ENCODE data around the gene DACT2.
"Not testable (repeated sequence)": the region's sequence is repeated elsewhere in the genome, so short reads cannot be mapped to it uniquely, and the experiment has no call there.

The DACT2 gene

DNA sequence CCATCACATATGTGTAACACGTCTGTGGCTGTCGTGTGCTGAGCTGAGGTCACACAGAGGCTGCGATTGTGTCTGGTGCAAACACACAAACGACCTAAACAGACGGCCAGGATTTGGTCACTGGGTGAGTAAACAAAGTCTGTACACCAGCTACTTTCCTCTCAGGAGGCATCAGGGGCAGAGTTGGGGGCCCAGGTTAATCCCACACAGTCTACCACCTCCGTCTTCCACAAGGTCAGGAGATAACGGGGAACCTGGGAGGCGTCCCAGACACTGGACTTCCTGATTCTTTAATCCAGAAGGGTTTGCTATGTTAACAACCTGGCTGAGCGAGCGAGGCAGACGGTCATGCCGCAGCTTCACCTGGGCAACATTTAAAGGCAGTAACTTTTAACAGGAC lies 1.5 kb downstream of the DACT2 start:
- DNase-seq, result no peak

DNA sequence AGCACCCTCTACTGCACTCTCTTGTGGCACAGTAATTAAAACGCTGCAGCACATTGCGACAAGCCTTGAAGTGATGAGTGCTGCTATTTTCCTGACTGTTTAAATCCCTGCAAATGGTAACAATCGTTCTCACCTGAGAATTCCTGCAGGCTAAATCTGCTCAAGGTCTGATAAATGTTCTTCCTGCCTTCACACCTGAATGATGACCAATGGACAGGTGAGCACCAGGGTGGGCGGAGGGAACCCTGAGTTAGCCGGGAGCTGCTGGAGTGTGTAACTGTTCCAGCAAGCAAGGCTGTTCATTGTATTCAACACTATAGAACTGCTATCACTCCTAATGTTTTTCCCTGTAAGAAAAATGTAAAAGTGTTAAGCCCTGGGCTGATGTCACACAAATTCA lies 4.0 kb downstream of the DACT2 start:
- no peak for DNase-seq

DNA sequence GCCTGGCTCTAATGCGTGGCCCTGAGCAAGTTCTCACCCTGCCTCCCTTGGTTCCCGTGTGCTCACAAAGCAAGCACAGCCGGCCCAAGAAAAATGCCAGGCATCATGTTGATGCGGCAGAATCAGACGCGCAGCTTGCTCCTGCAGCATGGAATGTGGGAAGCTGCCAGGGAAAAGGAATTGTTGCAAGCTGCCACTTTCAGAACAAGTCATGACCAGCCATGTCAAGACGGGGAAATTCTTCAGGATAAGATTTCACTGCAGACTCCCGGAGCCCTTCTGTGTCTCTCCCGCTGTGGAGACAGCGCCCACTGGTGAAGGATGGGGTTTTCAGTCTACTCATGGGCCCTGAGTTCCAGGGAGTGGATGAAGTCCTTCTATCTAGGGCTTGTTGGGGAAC lies 4.6 kb downstream of the DACT2 start:
- DNase-seq, result no peak

DNA sequence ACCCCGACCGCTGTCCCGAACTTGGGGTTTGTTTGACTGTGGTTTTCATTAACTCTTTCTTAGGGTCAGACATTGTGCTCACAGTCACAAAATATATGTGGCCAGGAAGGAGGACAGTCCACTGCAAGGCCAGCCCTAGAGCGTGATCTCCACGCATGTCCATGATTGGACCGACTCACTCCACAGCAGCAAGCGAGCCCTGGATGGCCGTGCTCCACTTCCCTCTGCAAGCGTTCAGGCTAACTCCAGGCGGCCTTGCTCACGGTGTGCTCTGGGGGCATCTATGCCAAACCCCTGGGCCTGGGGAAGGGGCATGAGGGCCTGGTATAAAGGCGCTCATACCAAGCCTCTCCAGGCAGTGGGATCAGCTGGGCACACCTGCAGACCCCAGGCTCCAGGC lies 5.6 kb downstream of the DACT2 start:
- DNase-seq, result no peak

DNA sequence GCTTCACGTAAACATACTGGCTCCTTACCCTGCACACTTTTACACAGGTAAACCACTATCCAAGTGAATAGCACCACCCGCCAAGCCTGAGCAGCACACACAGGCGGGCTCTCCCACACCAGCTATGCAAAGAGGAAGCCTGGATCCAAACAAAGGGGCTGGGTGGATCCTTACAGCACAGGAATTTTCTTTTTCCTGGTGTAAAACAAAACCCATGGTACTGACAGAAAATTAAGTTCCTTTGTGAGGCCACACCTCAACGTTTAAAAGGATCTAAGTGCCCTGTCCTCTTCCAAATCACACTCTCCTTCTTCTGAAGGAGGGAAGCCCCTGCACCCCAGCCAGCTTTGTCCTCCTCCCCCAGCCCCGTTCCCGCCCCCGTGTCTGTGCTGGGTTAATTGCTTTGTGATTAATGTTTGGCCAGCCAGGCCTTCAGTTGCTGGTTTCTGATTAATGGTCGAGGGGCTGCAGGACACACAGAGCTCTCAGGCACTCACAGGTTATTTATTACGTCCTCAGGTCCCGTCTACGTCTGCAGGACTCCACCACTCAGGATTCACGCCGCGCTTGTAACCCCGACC lies 6.1 kb downstream of the DACT2 start:
- DNase-seq, result no peak

DNA sequence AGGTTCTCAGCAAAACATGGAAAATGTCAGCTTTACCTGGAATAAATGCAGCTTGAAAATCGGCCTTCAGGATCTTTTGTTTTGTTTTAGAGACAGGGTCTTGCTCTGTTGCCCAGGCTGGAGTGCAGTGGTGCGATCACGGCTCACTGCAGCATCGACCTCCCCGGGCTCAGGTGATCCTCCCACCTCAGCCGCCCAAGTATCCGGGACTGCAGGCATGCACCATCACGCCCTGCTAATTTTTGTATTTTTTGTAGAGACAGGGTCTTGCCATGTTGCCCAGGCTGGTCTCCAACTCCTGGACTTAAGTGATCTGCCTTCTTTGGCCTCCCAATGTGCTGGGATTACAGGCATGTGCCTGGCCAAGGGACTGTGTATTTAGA lies 7.5 kb downstream of the DACT2 start:
- not testable (repeated sequence) for DNase-seq

DNA sequence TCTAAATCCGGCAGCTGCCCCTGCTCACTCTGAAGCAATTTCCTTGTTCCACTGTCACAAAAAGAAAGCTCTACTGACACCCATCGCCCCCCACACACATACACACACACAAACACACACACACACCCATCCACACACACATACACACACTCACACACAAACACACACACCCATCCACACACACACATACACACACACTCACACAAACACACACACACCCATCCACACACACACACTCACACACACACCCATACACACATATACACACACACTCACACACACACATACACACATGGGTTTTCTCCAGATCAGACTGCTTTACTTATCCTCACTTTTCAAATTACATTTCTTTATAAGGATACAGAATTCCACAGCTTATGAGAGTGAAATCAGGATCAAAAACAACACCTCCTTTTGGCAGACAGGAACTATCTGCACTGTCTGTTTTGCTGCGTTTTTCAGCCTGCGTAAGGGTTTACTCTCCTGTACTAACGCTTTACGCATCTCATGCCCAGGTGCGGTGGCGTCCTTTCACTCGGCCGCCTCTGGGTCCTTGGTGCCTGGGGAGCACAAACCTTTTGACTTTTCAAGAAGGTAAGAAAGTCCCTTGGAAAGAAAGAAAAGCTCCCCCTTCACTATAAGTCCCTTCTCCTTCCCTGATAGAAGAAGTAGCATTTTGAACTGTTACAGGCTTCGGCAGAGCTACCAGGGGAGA lies 8.0 kb downstream of the DACT2 start:
- no peak for DNase-seq

DNA sequence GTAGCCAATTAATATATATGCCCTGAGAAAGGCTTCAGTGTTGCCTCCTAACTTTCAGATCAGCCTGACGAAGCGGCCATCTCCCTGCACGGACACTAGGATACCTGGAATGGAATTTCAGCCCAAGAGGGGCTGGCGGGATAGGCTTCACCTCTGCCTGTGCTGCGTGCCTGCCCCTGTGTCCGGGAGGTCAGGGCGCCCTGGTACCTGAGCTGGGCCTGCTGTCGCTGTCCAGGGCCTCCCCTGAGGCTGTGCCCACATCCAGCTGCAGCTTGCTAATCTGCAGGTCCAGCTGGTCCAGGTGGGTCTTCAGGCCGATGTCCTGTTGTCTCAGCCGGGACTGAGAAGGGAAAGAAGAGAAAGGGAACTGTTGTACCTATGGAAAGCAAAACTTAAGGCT lies 8.6 kb downstream of the DACT2 start:
- DNase-seq, result no peak

DNA sequence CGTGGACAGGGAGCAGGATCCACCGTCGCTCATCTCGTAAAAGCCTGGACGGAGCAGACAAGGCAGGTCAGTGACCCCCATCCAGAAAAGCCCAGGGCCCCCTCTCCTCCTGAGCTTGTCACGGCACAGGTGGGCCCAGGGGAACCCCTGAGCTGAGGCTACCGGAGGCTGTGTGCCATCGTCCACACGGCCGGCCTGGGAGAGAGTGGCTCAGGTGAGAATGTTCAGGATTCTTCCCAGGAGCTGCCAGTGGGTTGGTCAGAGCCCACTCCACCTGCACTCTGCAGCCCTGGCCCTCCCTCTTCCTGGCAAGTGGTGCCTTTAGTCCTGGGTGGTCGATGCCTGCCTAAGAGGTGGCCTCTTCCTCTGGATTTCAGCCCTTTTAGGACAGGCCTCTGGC lies 9.2 kb downstream of the DACT2 start:
- no peak for DNase-seq

DNA sequence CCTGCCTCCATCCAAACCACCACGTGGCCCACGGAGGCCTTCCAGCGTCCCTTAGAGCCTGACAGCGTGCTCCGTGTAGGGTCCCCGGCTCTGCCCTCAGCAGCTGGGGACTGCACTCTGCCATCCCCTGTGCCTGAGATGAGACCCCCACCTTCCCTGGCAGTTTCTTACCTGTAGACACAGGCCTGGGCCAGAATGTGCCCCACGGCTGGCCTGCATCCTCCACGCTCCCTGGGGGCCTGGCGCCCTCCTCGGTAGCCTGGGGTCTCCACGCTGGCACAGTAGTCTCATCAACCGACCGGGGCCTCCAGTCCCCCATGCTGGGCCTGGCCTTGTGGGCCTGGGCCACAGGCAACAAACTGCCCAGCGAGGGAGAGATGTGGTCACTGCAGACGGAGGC lies 9.6 kb downstream of the DACT2 start:
- no peak for DNase-seq

DNA sequence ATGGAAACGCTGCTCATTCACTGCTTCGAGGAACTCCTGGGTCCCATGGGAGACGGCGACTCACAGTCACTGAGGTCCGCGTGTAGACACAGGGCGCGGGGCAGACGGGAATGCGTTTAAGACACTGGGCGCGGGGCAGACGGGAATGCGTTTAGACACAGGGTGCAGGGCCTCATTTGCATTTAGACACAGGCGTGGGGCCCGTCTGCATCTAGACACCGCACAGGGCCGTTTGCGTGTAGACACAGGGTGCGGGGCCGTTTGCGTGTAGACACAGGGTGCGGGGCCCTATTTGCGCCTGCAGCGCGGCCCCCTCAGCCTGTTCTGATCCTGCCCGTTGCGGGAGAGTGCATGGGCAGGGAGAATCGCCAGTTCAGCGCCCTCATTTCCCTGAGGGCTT lies 10.4 kb downstream of the DACT2 start:
- no peak for DNase-seq

DNA sequence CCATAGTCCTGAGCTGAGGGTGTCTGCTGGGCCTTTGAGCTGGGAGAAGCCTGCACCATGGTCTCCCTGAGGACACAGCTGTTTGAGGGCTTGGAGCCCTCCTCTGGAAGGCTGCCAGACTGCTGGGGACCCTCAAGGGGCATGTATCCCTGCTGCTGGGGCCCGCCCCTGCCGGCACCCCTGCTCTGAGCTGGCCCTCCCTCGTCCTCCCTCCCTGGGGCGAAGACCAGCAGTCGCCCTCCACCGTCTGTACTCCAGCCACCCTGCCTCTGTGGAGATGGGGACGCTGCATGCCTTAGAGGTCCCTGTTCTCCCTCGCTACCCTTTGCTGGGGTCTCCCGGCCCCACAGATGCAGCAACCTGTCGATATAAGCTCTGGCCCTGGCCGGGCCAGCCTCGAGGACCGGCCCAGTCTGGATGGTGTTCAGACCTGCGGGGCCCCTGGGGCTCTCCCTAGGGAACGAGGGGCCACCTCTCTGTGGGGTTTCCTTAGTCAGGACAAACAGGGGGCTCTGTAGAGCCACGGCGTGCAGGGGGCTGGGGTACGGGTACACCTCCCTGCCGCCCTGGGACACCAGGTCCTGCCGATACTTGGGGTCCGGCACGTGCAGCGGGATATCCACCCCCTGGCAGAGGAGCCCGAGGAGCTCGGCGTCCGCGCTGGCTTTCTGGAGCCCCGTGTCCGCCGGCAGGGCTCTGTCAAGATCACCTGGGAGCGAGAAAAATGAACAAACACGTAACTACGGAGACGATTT lies 11.0 kb downstream of the DACT2 start:
- no peak for DNase-seq

DNA sequence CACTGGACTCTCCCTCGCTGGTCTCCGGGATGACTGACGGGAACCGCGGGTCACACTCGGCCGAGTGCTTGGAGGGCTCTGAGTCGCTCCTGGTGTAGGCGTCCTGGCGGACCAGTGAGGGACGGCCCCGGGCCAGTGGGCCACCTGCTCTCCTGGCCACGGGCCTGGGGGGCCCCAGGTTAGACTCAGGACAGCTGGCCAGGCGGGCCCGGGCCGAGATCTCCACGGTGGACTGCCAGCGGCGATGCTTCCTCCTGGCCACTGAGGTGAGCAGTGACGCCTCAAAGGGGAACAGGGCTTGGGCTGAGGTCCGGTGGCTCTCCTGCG lies 11.9 kb downstream of the DACT2 start:
- no peak for DNase-seq

DNA sequence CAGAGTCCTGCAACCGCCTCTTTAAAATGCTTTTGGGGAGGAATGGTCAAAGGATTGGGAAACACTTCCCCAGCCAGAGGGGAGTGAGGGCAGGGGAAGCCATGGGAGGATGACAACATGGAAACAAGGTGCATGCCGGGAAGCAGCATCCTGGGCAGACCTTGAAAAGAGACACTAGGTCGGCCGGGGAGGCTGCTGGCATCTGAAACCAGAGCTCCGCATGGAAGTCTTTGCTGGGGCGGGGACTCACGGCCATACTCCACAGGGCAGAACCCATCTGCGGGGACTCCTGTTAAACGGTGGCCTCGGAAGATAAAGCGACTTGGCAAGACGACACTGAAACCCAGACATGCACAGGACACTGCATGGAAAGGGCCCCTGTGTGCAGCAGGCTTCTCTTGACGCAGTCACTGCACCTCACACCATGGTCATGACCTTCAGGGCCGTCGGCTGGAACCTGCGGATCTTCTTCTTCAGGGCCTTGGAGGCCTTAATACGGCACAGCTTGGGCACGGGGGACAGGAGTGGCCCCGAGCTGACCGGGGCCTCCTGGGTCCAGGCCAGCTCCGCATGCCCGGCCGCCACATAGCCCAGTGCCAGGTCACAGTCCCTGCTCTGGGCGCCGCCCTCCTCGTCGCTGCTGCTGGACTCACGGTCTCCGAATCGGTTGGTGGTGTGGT lies 12.4 kb downstream of the DACT2 start:
- no peak for DNase-seq

DNA sequence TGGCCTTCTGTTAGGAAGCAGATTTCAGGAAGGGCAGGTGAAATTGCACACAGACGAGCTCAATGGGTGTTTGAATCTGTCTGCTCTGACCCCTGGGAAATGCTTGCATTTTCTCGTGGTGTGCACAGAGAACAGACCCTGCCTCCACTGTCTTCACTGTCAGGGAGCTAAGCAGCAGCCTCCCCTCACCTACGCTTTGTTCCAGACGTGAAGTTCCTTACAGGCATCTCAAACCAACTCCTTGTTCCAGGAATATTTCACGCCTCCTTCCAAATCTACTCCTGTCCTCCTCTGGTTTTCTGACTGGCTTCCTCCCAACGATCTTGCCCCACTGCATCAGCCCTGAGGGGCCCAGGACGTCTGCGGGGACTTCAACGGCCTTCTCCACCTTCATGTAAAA lies 13.7 kb downstream of the DACT2 start:
- no peak for DNase-seq

DNA sequence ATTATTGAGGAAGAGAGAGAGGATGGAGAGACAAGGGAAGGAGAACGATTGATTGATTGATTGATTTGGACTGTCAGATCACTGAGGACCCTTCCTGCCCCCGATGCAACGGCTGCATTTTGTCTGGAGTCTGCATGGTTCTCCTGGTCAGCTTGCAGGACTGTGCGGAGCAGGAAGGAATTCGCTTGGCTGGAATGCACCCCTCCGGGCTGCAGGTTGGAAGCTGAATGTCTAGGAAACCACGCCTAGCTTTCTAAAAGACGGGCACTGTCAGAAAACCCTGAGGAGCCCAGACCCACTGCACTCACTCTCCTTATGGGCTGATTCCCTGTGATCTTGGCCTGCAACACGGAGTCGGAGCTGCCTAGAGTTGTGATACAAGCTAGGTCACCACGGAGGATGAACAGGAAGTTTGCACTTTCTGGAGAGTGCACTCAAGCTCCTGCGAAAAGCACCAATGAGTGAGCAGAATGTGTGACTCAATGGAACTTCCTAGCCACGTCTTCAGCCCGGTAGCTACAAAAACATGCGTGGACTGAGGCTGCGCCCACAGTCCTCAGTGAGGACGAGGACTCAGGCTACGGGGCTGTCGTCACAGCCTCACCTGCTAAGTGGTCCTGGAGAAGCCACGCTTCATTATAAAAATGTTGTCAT lies 14.4 kb downstream of the DACT2 start:
- no peak for DNase-seq

DNA sequence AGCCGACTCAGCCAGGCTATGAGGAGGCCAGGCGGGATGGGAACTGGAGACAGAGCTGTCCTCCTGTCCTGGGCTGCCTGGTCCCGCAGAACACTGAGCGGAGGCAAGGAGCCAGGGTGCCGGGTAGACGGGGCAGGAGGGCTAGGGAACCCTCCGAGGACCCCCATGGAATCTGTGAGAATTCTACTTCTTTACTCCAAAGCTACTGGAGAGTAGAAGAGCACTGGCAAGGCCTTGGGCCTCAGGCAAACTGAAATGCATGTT lies 14.9 kb downstream of the DACT2 start:
- no peak for DNase-seq

DNA sequence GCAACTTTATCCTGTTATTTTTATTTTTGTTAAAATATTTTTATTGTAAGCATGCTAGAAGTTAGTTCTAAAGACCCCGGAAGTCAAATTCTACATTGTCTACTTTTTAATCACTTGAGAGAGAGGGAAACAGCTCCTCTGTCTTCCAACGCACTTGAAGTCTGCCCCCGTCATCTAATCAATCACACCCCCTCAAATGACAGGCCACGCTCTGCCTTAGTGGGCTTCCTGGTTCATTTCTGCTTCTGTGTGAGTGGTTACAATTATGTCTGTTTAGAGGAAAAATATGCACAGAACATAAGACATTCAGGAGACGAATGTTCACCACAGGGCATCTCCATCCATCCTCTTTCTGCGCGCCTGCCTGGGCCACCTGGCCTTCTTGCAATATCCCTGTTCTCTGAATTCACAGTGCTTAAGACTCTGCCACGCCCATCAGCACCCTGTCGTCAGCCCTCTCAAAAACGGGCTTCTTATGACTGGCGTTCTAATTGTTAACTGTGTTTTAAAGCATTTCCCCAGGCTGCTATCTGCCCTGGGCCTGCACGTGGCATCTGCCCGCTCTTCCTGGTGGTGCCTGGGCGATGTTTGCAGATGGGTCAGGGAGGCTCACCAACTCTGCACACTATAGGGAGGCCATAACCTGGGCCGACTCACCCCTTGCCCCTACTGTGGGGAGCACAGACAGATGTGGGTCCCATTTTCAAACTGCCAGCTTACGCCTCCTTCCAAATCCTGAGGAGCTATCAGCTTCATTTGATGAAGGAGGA lies 15.4 kb downstream of the DACT2 start:
- DNase-seq, result no peak

DNA sequence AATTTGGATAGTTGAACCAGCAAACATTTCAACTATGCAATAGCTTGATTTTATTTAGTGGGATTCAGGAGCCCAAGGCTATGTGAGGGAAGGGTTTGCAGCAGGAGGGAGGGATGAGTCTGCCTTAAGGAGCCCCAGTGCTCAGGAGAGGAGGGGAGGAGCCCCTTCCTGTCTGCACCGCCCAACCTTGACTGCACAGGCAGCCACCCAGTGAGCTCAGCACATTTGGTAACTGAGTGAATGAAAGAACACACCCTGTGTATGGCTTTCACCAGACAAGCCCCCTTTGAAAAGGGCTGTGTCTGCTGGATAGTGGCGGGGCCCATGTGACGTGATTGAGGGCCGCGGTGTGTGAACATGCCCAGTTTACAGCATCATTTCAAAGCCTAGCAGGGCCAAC lies 17.0 kb downstream of the DACT2 start:
- DNase-seq, result no peak

DNA sequence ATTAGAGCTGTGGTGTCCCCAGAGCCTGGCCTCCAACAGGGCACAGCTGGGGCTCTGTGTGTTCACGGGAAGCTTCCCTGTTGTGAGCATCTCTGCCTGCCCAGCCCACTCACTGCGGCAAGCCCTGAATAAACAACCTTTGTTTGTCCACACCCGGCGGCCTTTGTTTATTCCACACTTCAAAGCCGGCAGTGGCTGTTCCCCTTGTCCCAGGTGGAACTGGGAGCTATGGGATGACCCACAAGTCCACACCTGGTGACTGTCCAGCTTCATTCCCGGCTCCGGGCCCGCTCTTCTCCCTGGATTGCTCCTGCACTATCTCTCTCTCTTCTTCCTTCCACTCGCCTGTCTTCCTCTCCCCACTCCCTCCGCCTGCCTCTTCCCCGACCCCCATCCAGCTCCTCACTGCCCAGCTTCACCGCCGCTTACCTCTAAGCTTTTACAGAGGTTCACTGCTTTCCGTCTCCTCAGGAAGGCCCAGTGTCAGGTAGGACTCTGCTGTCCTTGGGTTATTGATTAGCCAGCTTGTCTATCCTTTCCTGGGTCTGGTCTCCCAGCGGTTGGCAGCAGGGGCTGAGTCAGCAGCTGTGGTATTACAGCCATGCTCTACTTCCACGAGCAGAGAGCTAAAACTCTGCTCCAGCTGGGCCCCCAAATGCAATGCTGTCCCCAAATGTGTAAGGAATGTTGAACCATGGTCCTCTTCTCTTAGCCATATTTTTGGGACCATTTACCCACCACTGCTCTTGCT lies 17.8 kb downstream of the DACT2 start:
- DNase-seq, result no peak

DNA sequence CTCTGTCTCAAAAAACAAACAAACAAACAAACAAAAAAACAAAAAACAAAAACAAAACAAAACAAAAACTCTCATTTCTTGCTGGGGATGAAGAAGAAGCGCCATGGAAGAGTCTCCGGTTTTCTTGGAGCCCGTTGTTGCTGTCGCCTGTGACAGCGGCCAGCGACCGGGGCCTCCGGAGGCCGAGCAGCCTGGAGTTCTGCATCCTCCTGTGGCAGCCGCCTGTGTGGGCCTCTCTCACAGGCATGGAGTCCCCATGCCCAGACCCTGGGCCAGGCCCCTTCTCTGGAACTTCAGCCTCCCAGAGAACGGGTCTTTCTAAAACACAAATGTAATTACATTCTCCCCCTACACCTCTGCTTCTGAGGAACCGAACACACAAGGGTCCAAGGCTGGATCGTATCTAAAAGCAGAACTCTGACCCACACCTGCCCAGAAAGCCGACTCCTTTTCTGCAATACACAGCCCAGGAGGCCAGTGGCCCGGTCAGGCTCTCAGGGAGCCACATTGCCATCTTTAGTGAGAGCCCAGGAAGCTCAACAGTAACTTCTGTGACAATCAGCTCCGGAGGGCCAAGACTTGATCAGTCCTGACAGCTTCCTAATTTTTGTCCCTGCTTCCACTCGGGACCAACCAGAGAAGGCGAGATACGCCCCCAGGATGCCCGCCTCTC lies 18.5 kb downstream of the DACT2 start:
- DNase-seq, result no peak
